CD4-positive, alpha-beta T cell (primary cell): ENCODE data around the gene ZBTB48. TPM values are rescaled to one million over a fixed set of nuclear protein-coding genes. Genes with fewer than 3 reads are reported as not detected.

Experiments used
- ATAC-seq: fragments of 200-7000 bp; cut with Tn5 transposase; one replicate; pipeline ENCODE4 v1.10.0; 2022; ENCODE audit warnings: mild to moderate bottlenecking; ENCODE audit not compliant: poor library complexity
- CTCF ChIA-PET: fragments of 350-600 bp; sonication (Branson Sonifier 250); formaldehyde crosslinking; loops from one replicate; lab custom pipeline; 2021; ENCODE audit warnings: antibody characterized with exemption, inconsistent platforms; lab: Charles Lee
- POLR2A ChIA-PET: fragments of 350-600 bp; sonication (Branson Sonifier 250); formaldehyde crosslinking; loops from one replicate; lab custom pipeline; 2021; ENCODE audit warnings: antibody characterized with exemption, inconsistent platforms; lab: Charles Lee
- DNase-seq, 14 experiments: peaks; one replicate each; pipeline ENCODE4 v3.0.0-alpha.2; 2013 to 2020; ENCODE audit warnings: mixed read lengths in 2 of 14
- H3K27ac ChIP-seq, 2 donors: one replicate each; pipeline versions ENCODE4 v1.5.1 to v1.7.0; 2013; ENCODE audit warnings: low read length in 2 of 2, low read depth in 1 of 2, mild to moderate bottlenecking in 1 of 2
- H3K27me3 ChIP-seq, 2 experiments: 1 replicate in 1 of 2; 2 replicates in 1 of 2; pipeline versions ENCODE4 v1.6.1 to v1.7.0; 2013; ENCODE audit warnings: low read length in 2 of 2, control low read depth in 1 of 2, mild to moderate bottlenecking in 1 of 2, moderate library complexity in 1 of 2; ENCODE audit not compliant: insufficient read depth in 2 of 2, control insufficient read depth in 1 of 2
- H3K36me3 ChIP-seq: one replicate; pipeline ENCODE4 v1.6.1; 2013; ENCODE audit warnings: low read length, control low read depth; ENCODE audit not compliant: insufficient read depth
- H3K4me1 ChIP-seq: one replicate; pipeline ENCODE4 v1.6.1; 2013; ENCODE audit warnings: low read length, control low read depth; ENCODE audit not compliant: insufficient read depth
- H3K4me3 ChIP-seq: one replicate; pipeline ENCODE4 v1.5.1; 2013; ENCODE audit warnings: mild to moderate bottlenecking, low read length, moderate library complexity
- H3K9me3 ChIP-seq, 2 experiments: 1 replicate in 1 of 2; 2 replicates in 1 of 2; pipeline versions ENCODE4 v1.6.1 to v1.7.0; 2013; ENCODE audit warnings: low read length in 2 of 2, mild to moderate bottlenecking in 2 of 2, control low read depth in 1 of 2, moderate library complexity in 1 of 2; ENCODE audit not compliant: control insufficient read depth in 1 of 2, insufficient read depth in 1 of 2
- H3K27ac Mint-ChIP-seq: one replicate; pipeline ENCODE4 v1.8.0; 2020; ENCODE audit warnings: mixed read lengths
- H3K27me3 Mint-ChIP-seq: one replicate; pipeline ENCODE4 v1.8.0; 2021; ENCODE audit warnings: mixed read lengths
- H3K36me3 Mint-ChIP-seq: one replicate; pipeline ENCODE4 v1.8.0; 2021; ENCODE audit warnings: low read depth, mixed read lengths
- H3K4me1 Mint-ChIP-seq: one replicate; pipeline ENCODE4 v1.8.0; 2021; ENCODE audit warnings: low read depth, mixed read lengths
- H3K4me3 Mint-ChIP-seq: one replicate; pipeline ENCODE4 v1.8.0; 2020; ENCODE audit warnings: mild to moderate bottlenecking, mixed read lengths
- H3K9me3 Mint-ChIP-seq: one replicate; pipeline ENCODE4 v1.8.0; 2020; ENCODE audit warnings: mixed read lengths
- intact Hi-C, 2 experiments: fragments of 100-400 bp; cut with DNase I in 1 of 2; cut with micrococcal nuclease in 1 of 2; formaldehyde crosslinking; loops; one replicate each; pipeline versions ENCODE4 v1.15.1 to v1.9.0; 2023 to 2025; cut with DNase I, micrococcal nuclease
- total RNA-seq, 174 experiments: library from RNA in 2 of 174; stranded (reverse) in 2 of 174; gene quantifications; one replicate each; pipeline ENCODE4 v1.2.3 and lab custom pipeline; 2021 to 2026
- TF ChIP-seq, protein P1 (sequence below): fragments of 200-600 bp; IDR thresholded peaks from one replicate; pipeline ENCODE4 v1.8.0; 2022; ENCODE audit warnings: antibody characterized with exemption, mild to moderate bottlenecking

ZBTB48 gene
- total RNA-seq, 2 experiments from 2014 or later, result 31.4 to 31.7 TPM

- H3K36me3 ChIP-seq, result peaks cover 96% of the 10 kb centered on the region
- no peak overlapping the region for H3K4me3 Mint-ChIP-seq
- CTCF ChIA-PET, result no interaction called here
Measured at GRCh38 chr1:6592865-6593593, 13.2 kb downstream of the ZBTB48 start.

DNA sequence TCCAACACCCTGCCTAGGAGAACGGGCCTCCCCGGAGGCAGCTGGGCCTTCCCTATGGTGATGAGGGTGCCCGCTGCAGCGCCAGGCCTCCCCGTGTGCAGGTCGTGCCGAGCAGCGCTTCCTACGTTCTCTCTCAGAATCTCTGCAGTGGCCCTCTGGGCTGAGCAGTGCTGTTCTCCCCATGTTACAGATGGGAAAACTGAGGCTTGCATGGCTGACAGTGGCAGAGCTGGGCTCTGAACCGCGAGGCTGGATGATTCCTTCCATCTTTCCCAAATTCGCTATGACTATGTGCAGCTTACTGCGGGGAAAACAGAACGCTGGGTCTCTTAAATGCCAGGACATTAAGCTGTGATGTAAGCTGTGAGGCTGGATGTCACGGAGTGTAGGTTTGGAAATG, 14.0 kb downstream of the ZBTB48 start:
- no peak overlapping the region for H3K4me3 ChIP-seq
- DNase-seq, result peak in 1 of 14 experiments; percentile 4
- no peaks in the 10 kb centered on the region for H3K9me3 ChIP-seq
- no peak overlapping the region for H3K27ac ChIP-seq
- ChIA-PET POLR2A (interaction anchor here (1.4 kb wide), 1 partner anchor 9 kb away, joined by 3 read pairs; the partner anchor contains the start of gene KLHL21), CTCF (no interaction called here)
- H3K4me1 ChIP-seq, result peaks cover 67% of the 10 kb centered on the region
- TF ChIP-seq, protein P1, sequence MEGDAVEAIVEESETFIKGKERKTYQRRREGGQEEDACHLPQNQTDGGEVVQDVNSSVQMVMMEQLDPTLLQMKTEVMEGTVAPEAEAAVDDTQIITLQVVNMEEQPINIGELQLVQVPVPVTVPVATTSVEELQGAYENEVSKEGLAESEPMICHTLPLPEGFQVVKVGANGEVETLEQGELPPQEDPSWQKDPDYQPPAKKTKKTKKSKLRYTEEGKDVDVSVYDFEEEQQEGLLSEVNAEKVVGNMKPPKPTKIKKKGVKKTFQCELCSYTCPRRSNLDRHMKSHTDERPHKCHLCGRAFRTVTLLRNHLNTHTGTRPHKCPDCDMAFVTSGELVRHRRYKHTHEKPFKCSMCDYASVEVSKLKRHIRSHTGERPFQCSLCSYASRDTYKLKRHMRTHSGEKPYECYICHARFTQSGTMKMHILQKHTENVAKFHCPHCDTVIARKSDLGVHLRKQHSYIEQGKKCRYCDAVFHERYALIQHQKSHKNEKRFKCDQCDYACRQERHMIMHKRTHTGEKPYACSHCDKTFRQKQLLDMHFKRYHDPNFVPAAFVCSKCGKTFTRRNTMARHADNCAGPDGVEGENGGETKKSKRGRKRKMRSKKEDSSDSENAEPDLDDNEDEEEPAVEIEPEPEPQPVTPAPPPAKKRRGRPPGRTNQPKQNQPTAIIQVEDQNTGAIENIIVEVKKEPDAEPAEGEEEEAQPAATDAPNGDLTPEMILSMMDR, result no peak
- no peak overlapping the region for H3K4me3 Mint-ChIP-seq
- no peaks in the 10 kb centered on the region for H3K9me3 Mint-ChIP-seq
- H3K36me3 ChIP-seq, result peaks cover 95% of the 10 kb centered on the region
- H3K4me1 Mint-ChIP-seq, result peaks cover 45% of the 10 kb centered on the region
- intact Hi-C loops, result no loop called here
- peaks cover 61% of the 10 kb centered on the region for H3K36me3 Mint-ChIP-seq
- ATAC-seq, result no peak
- no peaks in the 10 kb centered on the region for H3K27me3 Mint-ChIP-seq
- no peak overlapping the region for H3K27ac Mint-ChIP-seq
- H3K27me3 ChIP-seq, result no peaks in the 10 kb centered on the region

More at GRCh38 chr1:6592865-6593593, 13.2 kb downstream of the ZBTB48 start:
- Mint-ChIP-seq H3K27me3 (no peaks in the 10 kb centered on the region), H3K9me3 (no peaks in the 10 kb centered on the region), H3K36me3 (peaks cover 68% of the 10 kb centered on the region), H3K4me1 (peaks cover 45% of the 10 kb centered on the region), H3K27ac (no peak overlapping the region)
- Histone ChIP-seq H3K27ac (no peak overlapping the region), H3K4me1 (peaks cover 65% of the 10 kb centered on the region), H3K9me3 (no peaks in the 10 kb centered on the region), H3K27me3 (no peaks in the 10 kb centered on the region), H3K4me3 (no peak overlapping the region)
- intact Hi-C loops, result no loop called here
- ATAC-seq (no peak), DNase-seq (peak in 1 of 14 experiments; percentile 14)
- POLR2A ChIA-PET, result interaction anchor here (1.0 kb wide), 1 partner anchor 48 kb away, joined by 3 read pairs; no protein-coding TSS in a partner anchor
- TF ChIP-seq, protein P1, result no peak

DNA sequence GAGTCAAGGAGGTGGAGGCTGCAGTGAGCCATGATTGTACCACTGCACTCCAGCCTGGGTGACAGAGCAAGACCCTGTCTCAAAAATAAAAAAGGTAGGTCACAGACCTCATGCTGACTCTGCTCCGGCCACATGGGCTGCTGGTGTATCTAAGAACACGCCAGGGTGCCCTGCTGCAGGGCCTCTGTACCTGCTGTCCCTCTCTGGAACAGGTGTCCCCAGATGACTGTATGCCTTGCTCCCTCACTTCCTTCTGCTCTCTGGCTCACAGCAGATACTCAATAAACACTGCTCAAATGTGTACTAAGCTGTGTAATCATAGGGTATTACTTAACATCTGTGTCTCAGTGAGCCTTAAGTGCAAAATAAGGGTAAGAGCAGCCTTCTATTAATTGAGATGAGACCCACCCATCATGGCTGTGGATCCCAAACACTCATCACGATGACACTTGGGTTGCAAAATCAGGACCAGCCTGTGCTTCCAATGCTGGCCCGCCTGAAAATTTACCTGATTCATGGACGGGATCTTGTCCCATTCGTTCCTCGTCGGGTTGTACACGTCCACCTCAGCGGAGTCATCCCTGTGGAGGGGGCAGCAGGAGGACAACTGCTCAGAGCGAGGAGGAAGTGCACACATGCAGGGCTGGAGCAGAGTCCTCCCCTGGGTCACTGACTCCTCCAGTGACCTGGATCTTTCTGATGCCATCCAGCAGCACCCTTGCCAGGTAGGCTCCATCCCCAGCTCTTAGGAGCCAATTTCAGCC, 15.4 kb downstream of the ZBTB48 start:
- H3K36me3 Mint-ChIP-seq, result peaks cover 58% of the 10 kb centered on the region
- TF ChIP-seq, protein P1, result no peak
- H3K27me3 Mint-ChIP-seq, result no peaks in the 10 kb centered on the region
- Histone ChIP-seq H3K4me1 (peaks cover 80% of the 10 kb centered on the region), H3K27ac (no peak overlapping the region), H3K27me3 (no peaks in the 10 kb centered on the region), H3K9me3 (no peaks in the 10 kb centered on the region), H3K36me3 (peaks cover 84% of the 10 kb centered on the region), H3K4me3 (no peak overlapping the region)
- intact Hi-C loops, result no loop called here
- peaks cover 55% of the 10 kb centered on the region for H3K4me1 Mint-ChIP-seq
- no peaks in the 10 kb centered on the region for H3K9me3 Mint-ChIP-seq
- ATAC-seq (no peak), DNase-seq (peak in 1 of 14 experiments; percentile 6)
- CTCF ChIA-PET, result no interaction called here
- no peak overlapping the region for H3K4me3 Mint-ChIP-seq
- no peak overlapping the region for H3K27ac Mint-ChIP-seq
- POLR2A ChIA-PET, result interaction anchor here (1.4 kb wide), 1 partner anchor 8 kb away, joined by 3 read pairs; the partner anchor contains the start of gene KLHL21
